Daoy (cell line): ENCODE measurements around the gene STIM1. TPM values are rescaled to one million over a fixed set of nuclear protein-coding genes. Genes with fewer than 3 reads are reported as not detected.

Source experiments
- DNase-seq: peaks from one replicate; pipeline ENCODE4 v3.0.0-alpha.2; 2015; ENCODE audit warnings: low read depth
- total RNA-seq: library from RNA; depleted of rRNA; stranded (reverse); fragments of >200 nt; shearing (Covaris generic); gene quantifications from 2 replicates; pipeline ENCODE4 v1.2.3, GENCODE V29; 2014

The STIM1 gene
- total RNA-seq, 1 experiment from 2014 or later, result 7.7 TPM

DNA sequence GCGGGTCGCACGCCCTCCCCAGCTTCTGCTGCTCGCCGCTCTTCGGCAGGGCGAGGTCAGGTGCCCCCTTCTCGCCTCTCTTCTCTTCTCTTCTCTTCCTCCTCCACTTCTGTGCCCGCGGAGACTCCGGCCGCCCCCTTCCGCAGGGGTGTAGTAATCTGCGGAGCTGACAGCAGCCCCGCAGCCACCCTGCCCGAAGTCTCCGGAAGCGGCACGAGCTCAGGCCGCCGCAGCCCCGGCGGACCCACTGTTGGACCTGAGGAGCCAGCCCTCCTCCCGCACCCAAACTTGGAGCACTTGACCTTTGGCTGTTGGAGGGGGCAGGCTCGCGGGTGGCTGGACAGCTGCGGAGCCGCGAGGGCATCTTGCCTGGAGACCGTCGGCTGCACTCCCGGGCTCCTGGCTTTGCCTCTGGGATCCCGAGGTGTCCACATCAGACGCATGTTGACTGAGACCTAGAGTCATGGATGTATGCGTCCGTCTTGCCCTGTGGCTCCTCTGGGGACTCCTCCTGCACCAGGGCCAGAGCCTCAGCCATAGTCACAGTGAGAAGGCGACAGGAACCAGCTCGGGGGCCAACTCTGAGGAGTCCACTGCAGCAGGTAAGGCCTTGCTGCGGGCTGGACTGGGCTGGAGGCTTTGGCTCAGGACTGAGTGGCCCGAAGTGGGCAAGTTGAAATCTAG is 486 bp downstream of the STIM1 start:
- peak; percentile 43 for DNase-seq

DNA sequence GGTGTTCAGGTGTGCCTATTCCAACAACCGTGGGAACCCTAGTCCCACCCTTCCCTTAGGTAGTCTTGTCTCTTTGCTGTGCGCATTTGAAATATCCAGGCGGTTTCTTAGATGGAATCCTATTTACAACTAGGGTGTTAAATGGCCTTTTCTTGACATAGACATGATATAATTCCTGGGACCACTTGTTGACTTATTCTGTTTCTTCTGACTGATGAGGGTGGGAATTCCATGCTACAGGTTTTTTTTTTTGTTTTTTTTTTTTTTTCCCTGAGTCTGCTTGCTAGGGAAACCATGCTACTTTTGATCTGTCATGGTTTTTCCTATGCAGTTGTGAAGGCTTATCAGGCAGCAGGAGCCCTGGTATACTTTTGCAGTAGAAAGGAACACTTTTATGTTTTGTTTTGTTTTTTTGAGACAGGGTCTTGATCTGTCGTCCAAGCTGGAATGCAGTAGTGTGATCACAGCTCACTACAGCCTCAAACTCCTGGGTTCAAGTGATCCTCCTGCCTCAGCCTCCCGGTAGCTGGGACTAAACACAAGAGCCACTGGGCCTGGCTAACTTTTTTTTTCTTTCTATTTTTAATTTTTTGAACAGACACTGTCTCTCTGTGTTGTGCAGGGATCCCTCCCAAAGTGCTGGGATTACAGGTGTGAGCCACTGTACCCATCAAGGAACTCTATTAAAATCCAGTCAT is 1.5 kb downstream of the STIM1 start:
- DNase-seq, result no peak

DNA sequence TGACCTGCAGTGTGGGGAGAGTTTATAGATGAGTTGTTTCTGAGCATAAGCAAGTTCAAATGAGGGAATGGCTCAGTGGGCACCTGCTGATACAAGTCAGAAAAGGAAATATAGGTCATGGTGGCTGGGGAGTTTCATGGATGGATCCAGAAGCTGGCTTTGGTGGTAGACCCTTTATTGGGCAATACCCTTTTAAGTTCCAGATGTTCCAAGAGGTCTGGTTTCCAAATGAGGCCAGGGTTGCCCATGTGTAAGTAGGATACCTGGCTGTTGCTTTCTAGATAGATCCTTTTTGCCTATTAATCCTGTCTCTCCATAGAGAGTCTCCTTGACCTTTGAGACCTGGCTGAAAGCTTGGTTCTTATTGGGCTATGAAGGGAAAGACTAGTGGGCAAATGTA is 2.2 kb downstream of the STIM1 start:
- DNase-seq, result no peak

DNA sequence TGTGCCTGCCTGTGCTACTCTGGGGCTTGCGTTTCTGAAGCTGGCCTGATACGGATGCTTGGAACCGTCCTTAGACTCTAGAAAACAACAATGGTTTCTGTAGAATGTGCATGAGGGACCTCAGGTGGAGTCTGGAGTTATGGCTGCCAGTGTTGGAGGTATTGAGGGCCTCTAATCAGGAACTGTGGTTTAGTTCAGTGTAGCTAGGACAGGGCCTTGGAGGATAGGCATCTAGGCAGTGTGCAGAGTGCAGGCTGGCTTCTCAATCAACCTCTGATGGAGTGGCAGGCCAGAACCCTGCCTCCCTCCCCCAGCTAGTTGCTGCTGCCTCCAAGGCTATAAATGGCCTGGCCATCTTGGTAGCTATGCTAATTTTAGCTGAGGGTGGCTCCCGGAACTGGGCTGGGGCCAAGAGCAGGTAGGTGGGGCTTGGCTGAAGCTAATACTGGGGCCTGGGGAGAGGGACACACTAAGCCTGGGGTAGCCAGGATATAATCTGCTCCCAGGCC is 4.0 kb downstream of the STIM1 start:
- DNase-seq, result no peak

DNA sequence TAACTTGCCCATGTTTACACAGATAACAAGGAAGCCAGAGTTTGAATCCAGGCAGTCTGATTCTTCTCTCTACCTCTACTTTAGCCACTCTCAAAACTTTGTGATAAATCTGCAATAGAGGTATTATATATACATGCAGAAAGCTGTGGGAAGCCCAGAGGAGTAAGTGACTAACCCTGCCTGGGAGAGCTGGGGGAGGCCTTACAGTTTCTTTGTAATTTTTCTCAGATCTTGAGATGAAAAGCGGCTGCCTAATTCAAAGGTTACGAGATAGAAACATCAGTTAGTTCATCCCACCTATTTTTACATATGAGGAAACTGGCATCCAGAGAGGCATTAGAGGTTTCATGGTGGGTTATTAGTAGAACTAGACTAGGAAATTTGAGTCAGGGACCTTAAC is 4.9 kb downstream of the STIM1 start:
- no peak for DNase-seq

DNA sequence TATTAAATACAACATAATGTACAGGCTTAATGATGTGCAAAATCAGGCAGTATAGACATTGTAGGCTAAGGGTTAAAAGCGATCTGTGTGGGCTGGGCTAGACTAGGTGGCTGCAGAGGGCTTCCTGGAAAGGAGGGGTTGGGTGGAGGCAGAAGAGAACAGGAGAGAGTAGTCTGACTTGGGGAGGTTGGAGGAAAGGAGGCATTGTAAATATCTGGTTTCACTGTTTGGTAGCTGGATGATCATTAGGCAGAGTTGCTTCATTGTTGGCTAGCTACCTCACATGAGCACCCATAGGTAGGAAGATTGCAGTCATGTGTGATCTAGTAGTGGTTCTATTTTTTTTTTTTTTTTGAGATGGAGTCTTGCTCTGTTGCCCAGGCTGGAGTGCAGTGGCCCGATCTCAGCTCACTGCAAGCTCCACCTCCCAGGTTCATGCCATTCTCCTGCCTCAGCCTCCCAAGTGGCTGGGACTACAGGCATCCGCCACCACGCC is 5.5 kb downstream of the STIM1 start:
- peak; percentile 33 for DNase-seq

DNA sequence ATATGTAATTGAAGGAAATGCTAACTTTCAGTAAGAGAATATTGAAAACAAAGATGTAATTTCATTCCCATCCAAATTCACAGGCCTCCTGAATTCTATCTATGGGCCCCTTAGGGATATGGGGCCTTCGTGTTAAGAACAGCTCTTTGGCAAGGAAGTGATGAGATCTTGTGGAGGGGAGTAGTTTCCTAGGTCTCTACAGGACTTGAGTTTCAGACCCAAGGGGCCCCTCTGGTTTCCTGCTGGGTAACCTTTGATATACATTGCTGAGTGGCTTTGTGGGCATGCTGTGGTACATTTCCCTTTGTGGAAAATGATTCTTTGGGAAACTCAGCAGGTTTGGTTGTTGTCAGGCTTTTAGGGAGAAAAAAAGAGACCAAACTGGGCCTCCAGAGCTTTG is 6.2 kb downstream of the STIM1 start:
- peak; percentile 36 for DNase-seq

DNA sequence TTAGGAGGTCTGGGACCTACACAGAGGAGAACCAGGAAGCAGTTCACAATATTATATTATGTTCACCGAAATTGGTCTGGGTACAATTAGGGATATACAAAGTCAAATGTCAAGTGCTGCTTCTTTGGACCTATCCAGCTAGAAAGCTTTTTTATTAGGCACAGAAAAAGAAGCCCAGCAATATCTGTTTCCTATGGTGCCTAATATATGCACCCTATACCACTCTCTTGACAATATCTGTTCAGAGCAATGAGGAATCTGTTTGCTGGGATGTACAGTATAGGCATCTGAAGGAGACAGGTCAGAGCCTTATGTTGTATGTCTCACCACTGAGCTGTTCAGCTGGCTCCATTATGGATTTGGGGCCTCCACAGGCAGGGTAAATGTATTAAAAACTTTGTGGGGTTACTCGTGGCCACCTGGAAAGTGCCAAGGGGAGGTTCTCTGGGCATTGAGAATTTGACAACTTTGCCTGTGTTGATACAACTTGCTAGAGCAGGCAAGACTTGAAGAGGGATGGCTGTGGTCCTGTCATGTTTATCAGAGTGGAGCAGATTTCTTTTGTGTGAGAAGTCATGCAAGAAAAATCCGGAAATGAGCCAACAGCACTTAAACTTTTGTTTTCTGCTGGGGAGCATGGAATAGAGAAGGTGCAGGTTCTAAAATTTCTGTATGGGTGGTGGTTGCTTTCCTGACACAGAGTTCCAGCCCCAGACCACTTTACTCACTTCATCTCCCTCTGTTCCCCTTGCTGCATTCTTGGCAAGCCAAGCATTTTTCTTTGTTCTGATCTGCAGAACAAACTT is 10.1 kb downstream of the STIM1 start:
- DNase-seq, result peak; percentile 58

DNA sequence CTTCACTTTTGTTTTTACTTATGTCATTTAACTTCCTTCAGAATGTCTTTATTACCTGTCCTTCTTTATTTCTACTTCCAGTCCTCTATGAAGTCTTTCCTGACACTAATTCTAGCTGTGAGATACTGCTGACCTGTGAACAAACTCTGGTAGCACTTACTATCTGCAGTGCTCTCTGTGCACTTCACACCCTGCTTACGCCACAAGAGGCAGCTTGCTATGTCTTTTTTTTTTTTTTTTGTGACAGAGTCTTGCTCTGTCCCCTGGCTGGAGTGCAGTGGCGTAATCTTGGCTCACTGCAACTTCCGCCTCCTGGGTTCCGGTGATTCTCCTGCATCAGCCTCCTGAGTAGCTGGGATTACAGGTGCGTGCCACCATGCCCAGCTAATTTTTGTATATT is 10.7 kb downstream of the STIM1 start:
- no peak for DNase-seq

DNA sequence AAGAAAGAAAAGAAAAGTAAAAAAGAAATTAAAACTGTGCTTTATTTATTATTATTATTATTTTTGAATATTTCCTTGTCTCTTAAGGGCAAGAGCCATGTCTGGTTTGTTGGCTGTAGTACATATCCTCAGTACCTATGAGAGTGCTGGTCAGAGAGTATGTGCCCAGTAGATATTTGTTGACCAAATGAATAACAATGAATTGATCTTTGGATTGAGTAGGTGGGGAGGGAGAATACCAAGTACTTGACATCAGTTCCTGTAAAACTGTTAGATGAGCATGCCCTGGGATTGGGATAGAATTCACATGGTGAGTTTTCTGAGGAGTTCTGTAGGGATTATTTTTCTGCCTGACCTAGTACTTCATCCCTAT is 11.4 kb downstream of the STIM1 start:
- no peak for DNase-seq

DNA sequence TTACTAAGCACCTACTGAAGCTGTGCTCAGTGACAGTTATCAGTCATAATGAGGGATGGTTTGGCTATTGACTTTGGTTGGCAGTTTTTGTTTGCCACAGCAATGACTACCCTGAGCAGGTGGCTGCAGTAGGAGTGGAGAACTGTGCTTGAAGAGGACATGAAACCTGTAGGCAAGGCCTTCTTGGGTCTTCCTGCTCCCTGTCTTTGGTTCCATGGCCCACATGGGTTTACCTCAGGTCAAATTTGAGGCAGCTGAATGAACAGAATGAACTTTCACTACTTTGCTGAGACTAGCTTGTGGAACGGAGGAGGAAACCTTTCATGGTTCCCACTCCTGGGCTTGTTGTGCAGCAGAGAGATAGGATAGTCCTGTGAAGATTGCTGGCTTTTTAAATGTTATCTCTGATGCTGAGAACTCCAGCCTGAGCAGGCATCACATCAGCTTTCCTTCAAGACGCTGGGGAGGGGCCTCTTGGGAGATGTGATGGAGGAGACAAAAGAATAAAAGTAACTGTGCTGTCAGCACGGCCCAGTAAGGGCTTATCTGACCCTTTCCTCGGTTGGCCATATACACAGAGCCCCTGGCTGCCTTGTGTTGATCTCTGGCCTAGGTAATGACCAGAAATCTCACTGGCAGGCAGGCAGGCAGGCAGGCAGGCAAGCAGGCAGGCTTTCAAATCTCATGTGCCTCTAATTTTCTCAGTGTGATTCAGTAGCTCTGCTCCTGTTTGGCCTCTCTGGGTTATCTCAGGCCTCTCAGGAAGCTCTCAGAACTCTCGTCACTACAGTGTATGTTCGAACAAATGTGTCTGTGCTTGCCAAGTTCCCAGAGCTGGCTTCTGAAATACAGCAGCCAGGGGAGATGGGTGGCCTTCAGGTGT is 12.0 kb downstream of the STIM1 start:
- DNase-seq, result peak; percentile 15

DNA sequence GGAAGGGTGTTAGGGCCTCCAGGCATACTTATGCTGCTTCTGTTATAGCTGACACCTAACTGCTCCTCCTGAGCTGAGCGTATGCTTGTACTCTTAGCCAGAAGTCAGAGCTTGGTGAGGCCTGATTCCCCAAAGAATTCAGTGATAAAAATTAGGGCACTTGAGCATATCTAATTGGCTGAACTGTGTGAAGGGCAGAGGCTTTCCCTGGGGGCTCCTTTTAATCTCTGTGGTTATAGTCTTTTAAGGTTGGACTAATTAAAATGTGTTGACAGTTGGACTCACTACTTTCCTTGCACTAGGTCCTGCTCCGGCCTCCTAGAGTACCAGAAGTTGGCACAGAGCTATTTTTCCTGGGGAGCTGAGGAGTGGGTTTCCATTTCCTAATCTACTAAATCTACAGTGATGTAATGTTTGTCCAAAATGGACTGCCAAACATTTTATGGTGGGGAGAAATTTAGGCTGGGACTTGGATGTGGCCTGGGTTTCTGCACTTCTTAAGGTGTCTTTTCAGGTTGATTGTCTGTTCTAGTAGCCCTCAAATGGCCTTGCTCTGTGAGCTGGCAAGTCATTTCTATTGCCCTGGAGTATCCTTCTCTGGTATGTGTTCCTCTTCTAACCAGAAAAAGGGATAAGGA is 18.4 kb downstream of the STIM1 start:
- DNase-seq, result no peak

DNA sequence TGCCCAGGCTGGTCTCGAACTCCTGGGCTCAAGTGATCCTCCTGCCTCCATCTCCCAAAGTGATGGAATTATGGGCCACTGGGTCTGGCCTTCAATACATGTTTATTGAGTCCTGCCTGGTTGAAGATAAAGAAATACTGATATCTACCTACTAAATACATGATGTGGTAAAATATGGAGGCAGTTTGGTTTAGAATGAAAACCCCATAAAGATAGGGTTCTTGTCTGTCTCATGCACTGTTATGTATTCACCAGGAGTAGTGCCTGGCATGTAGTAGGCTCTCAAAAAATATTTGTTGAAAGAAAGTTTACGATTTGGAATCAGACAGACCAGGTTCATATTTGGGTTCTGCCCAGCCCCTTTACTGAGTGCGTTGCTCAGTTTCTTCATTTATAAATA is 21.1 kb downstream of the STIM1 start:
- DNase-seq, result no peak

DNA sequence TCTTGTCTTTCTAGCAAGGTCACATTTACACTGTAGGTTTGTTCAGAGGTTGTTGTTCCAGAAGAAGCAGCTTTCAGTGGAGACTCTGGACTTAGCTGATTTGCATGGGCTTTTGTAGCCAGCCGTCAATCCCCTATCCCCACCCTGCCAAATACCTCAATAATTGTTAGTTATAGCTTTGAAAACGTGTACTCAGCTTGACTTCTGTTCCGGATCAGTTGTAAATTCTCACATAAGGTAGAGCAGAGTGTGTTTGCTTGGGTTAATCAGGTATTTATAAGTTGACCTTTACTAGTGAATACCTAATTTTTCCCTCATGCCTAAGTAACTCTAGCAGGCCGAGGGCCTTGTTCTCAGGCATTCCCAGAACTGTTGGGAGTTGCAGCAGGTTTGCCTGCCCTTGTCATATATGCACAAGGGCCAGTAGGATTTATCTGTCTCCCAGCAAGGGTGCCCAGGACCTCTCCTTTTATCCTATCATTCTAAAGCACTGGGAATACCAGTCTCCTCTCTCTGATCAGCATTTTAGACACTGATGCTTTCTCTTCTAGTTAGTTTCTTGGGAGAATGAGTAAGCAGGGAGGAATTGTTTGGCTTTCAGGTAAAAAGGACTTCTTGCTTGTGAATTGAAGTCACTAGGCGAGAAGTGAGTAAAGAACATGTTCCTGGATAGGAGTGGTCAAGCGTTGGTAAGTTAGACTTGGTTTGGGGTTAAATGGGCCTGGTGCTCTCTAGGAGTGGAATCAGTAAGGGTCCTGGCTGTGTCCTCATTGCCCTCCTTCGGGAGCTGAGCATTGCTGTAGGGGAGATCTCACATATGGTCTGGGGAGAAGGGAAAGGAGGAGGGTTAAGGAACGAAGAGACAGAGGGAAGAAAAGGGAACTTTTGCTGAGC is 22.1 kb downstream of the STIM1 start:
- DNase-seq, result no peak

DNA sequence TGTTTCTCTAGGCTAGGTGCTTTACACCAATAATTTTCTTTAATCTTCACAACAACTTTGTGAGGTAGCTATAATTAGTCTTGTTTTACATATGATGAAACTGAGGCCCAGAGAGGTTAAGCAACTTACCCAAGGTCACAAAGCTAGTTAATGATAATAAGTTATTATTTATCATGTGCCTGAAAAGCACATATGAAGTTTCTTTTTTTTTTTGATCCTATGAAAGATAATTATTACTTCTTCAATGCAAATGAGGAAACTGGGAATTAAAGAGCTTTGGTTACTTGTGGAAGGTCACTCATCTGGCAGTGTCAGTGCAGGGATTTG is 22.8 kb downstream of the STIM1 start:
- no peak for DNase-seq

DNA sequence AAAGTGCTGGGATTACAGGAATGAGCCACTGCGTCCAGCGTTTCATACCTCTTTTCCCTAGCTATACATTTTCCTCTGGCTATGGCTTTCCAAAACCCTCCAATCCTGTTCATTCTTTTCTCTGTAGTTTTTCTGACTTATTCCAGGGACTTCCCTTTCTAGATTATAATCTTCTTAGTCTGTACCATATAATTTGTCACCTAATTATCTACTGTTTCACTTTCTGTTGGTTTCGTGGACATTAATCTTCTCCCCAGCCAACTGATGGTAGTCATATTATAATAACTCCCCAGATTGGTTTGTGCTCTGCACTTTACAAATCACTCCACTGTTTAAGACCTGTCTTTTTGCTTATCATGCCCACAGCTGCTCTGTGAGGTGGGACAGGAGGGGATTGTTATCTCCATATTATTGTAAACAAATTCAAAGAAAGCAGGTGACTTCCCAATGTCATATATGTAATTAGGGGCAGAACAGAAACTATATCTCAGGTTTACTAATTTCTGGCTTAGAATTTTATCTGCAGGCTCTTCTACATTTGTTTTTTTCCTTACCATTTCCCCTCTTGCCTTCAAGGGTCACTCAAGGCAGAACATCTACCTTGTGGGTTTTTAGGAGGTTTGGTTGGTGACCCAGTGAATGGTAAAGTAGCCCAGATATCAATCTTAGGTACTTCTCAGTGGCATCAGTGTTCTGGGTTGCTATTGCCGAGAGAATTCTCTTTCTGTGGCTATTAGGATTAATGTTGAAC is 23.9 kb downstream of the STIM1 start:
- DNase-seq, result no peak

DNA sequence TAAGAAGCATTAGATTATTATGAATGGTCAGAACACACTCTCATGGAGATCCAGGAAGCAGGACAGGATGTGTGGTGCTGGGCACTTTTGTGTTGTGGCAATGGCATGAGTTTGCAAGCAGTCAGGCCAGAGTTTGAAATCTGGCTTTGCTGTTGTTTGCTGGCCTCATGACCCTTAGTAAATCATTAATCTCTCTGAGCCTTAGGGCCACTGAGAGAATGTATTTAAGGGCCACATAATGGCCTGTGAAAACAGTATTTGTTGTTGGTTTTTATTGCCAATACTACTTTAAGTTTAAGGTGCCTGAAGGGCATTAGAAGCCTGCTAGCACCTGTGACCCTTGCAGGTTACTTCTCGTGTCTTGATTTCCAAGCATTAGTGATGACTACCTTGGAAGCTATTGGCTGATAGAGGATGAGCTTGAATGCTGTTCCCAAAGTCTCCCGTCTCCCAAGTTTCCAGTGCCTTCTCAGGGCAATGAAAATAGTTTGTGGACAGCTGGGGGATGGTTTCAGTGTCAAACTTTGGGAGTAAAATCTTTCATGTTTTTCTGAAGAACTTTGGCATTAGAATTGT is 24.6 kb downstream of the STIM1 start:
- no peak for DNase-seq

DNA sequence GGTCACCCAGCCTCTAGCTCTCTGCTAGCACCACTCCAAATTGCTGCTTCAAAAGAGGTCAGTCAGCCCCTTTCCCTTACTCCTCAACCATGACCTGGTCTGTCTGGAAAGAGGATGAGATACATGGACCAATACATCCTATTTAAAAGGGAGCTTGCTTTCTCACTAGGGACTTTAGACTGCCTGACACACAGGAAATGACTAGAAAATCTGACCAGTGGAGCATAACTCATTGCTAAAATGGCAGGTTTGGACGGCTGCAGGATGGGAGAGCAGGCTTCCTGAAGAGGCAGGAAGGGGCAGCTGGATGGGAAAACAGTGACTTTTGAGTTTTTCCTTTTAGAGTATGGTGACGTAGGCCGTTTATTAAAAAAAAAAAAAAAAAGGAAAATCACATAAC is 25.3 kb downstream of the STIM1 start:
- peak; percentile 62 for DNase-seq

DNA sequence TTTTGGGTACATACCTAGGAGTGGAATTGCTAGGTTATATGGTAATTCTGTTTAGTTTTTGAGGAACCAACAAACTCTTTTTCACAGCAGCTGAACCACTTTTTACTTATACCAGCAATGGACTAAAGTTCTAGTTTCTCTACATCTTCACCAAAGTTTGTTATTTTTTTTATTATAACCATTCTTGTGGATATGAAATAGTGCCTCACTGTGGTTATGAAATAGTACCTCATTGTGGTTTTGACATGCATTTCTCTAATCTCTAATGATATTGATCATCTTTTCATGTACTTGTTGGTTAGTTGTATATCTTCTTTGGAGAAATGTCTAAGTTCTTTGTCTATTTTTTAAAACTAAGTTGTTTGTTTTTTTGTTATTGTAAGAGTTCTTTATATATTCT is 27.2 kb downstream of the STIM1 start:
- no peak for DNase-seq
